Measurements from ENCODE around the gene SRGAP1.
A peak's percentile ranks its signal among the peaks of the same experiment; 100 is the strongest.
"Not testable (repeated sequence)": the region's sequence is repeated elsewhere in the genome, so short reads cannot be mapped to it uniquely, and the experiment has no call there.

Gene SRGAP1

GRCh38 chr12:64027311-64027710 lies 182.8 kb downstream of the SRGAP1 start:
- peaks cover under 1% of the 10 kb centered on the region for H3K9me3 Mint-ChIP-seq
- no peak overlapping the region for H3K4me3 Mint-ChIP-seq
- H3K36me3 Mint-ChIP-seq (ENCODE audit: low read depth), result peaks cover 5% of the 10 kb centered on the region
- peaks cover 9% of the 10 kb centered on the region for H3K4me1 Mint-ChIP-seq
- H3K27me3 Mint-ChIP-seq (ENCODE audit: low read depth, poor library complexity), result no peaks in the 10 kb centered on the region
- TF ChIP-seq CTCF (IDR thresholded peaks at IDR 0.05), result no peak
- no peak for DNase-seq
- H3K27ac Mint-ChIP-seq, result no peak overlapping the region

- DNase-seq, result no peak
- Mint-ChIP-seq H3K36me3 (ENCODE audit: low read depth) (peaks cover 5% of the 10 kb centered on the region), H3K4me1 (peaks cover 9% of the 10 kb centered on the region), H3K27ac (peak overlapping the region; percentile 50), H3K9me3 (peaks cover 12% of the 10 kb centered on the region), H3K27me3 (ENCODE audit: low read depth, poor library complexity) (no peaks in the 10 kb centered on the region), H3K4me3 (no peak overlapping the region)
- TF ChIP-seq CTCF (IDR thresholded peaks at IDR 0.05), result no peak
Observed at GRCh38 chr12:64028541-64028940, 184.0 kb downstream of the SRGAP1 start.

- Mint-ChIP-seq H3K36me3 (ENCODE audit: low read depth) (peaks cover 5% of the 10 kb centered on the region), H3K27me3 (ENCODE audit: low read depth, poor library complexity) (no peaks in the 10 kb centered on the region), H3K9me3 (peaks cover 12% of the 10 kb centered on the region), H3K27ac (no peak overlapping the region), H3K4me3 (no peak overlapping the region), H3K4me1 (peaks cover 9% of the 10 kb centered on the region)
- TF ChIP-seq CTCF (IDR thresholded peaks at IDR 0.05), result no peak
- no peak for DNase-seq
Observed at GRCh38 chr12:64029013-64029857, 184.7 kb downstream of the SRGAP1 start.

DNA sequence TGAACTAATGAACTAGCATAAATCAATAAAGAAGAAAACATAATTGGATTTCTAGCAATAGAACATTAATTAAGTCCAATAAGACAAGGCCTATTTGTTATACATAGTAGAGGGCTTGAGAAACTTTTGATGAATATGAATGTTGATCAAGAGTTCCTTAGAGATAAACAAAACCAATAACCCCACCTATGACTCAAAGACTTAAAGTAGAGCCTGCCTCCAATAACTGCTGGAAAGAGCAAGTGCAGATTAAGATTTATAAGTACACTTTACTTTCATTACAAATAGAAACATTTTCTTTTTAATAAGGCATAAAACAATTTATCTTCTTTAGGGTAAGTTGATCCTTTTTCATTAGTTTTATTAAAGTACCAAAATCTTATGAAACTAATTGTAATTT lies 185.7 kb downstream of the SRGAP1 start:
- peaks cover 5% of the 10 kb centered on the region for H3K36me3 Mint-ChIP-seq (ENCODE audit: low read depth)
- H3K27ac Mint-ChIP-seq, result no peak overlapping the region
- H3K4me1 Mint-ChIP-seq, result peaks cover 9% of the 10 kb centered on the region
- TF ChIP-seq CTCF (IDR thresholded peaks at IDR 0.05), result no peak
- H3K4me3 Mint-ChIP-seq, result no peak overlapping the region
- H3K27me3 Mint-ChIP-seq (ENCODE audit: low read depth, poor library complexity), result no peaks in the 10 kb centered on the region
- peaks cover 12% of the 10 kb centered on the region for H3K9me3 Mint-ChIP-seq
- no peak for DNase-seq

DNA sequence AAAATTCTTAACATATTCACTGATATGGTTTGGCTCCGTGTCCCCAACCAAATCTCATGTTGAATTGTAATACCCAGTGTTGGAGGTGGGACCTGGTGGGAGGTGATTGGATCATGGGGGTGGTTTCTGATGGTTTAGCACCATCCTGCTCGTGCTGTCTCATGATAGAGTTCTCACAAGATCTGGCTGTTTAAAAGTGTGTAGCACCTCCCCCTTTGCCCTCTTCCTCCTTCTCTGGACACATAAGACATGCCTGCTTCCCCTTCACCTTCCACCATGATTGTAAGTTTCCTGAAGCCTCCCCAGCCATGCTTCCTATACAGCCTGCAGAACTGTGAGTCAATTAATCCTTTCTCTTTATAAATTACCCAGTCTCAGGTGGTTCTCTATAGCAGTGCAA lies 189.6 kb downstream of the SRGAP1 start:
- H3K4me1 Mint-ChIP-seq, result peaks cover 11% of the 10 kb centered on the region

DNA sequence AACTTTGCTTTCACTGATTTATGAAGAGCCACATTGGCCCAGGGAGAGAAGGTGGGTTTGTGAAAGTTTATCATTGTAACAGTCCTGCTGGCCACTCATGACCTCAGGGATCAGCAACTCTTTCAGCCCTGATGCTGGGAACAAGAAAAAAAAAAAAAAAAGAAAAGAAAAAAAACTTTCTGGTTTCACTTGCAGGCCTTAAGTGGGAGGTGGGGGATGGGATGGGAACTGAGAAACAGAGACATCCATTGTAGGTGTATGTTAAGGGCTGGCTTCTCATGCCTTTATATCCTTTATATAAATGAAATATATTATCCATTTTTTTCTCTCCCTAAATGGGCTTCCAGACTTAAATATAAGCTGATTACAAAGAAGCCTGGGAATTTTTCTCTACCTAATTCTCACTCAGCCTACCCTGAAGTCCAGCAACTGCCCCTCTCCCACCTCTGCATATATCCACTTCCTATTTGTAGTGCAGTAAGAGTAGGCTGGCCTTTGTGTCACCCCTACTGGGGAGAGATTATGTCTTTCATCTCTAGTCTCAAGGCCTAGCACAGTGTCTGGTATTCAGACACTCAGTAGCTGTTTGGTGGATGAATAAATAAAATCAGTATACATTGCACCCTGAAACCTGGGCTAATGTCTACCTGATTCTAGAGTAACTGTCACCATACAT lies 190.5 kb downstream of the SRGAP1 start:
- Mint-ChIP-seq H3K9me3 (peaks cover 12% of the 10 kb centered on the region), H3K27me3 (ENCODE audit: low read depth, poor library complexity) (no peaks in the 10 kb centered on the region), H3K27ac (peak overlapping the region; percentile 42), H3K4me3 (no peak overlapping the region), H3K36me3 (ENCODE audit: low read depth) (no peaks in the 10 kb centered on the region), H3K4me1 (peaks cover 21% of the 10 kb centered on the region)
- no peak for DNase-seq
- TF ChIP-seq CTCF (IDR thresholded peaks at IDR 0.05), result no peak

More for the DNA sequence above, 189.6 kb downstream of the SRGAP1 start:
- not testable (repeated sequence) for H3K4me3 Mint-ChIP-seq; H3K27ac Mint-ChIP-seq; H3K36me3 Mint-ChIP-seq (ENCODE audit: low read depth); H3K27me3 Mint-ChIP-seq (ENCODE audit: low read depth, poor library complexity); DNase-seq
- peaks cover 12% of the 10 kb centered on the region for H3K9me3 Mint-ChIP-seq
